ENCODE results near the gene PARD3.

PARD3 gene

DNA sequence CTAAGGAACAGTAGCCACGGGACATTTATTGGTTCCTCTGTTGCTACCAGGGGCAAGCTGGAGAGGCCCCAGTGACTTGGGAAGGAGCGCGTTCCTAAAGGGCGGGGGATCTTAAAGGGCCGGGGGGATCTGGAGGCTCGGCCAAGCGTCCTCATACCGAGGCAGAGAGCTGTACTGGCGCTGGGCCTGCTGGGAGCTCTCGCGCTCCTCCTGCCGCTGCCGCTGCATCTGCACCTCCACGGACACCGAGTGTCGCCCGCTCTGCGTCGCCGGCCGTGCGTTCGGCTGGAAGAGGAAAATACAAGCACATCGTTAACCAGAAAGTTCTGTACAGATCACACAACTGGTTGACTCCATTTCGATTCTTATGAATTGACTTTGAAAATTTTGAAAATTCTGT lies 695.6 kb downstream of the PARD3 start:
- no peak for DNase-seq

DNA sequence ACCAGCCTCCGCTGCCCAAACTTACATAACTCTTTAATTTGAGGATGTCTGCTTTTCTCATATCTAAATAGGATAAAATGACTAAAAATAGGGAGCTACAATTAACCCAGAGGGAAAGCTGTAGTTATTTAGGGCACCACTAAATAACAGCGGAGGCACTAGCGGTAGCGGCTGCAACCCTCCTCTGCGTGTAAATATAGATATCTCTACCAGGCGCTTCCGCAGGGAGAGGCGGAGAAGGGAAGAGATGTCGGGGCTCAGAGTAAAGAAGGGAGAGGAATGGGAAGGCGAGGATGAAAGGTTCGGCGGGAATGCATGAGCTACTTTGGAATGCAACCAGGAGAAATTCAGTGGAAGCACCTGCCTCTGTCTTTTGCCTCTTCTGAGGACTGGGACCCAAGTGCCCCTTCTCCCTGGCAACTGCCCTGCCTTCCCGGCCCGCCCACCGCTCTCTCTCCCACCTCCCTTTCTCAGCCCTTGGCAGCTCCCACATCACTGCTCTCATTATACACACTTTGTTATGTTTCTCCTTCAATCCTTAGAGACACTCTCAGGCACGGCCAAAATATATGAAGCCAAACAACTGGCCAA lies 698.3 kb downstream of the PARD3 start:
- no peak for DNase-seq

DNA sequence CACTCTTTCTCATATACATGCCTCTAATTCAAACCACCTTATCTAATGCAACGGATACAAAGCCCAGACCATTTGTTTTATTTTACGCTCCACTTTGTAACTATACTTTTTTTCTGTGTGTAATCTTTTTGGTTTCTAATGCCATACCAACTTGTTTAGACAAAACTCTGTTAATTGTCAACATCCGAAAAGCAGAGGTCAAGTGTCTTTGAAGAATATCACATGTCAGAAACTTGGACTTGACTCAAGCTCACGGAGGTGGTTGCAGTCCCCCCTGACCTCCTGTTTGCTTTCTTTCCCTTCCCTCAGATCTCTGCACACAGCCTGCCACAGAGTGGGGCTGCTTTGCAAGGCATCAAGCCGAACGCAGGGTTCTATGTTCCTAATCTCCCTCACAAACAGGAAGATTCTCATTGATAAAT lies 698.9 kb downstream of the PARD3 start:
- no peak for DNase-seq

DNA sequence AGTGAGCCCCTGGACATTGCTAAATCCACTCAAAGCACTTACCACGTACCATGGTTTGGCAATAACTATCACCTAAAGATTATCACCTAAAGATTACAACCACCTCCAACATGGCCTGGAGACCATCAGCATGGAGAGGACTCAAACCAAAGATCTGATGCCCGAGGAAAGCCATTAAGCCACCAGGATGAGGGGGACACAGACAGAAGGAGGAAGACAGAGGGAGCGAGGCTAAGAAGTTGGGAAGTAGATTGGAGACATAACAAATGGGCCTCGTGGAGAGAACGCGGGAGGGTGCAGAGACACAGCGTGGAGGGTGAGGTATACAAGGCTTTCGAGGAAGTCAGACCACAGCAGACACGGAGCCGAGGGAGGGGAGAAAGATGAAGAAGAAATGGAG lies 700.2 kb downstream of the PARD3 start:
- DNase-seq: no peak

DNA sequence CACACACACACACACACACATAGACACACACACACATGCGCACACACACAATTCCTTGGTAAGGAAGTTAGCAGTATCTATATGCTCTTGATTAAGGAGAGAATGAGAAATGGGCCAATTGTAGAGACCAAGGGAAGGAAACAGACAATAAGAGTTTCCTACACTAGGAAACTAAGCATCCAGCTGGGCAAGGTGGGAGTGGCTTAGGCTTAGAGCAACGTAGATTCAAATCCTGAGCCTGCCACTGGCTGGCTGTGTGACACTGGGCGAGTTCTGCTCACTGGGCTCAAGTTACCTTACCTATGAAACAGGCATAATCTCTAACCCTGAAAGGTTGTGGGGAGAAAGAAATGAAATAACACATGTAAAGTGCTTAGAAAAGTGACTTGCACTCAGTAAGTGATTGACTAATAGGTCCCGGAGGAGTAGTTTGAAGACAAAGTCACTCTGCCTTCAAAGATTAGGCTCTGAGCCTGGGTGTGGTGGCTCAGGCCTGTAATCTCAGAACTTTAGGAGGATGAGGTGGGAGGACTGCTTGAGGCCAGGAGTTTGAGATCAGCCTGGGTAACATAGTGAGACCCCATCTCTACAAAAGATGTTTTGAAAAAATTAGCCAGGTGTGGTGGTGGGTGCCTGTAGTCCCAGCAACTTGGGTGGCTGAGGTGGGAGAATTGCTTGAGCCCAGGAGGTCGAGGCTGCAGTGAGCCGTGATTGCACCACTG lies 701.4 kb downstream of the PARD3 start:
- no peak for DNase-seq

DNA sequence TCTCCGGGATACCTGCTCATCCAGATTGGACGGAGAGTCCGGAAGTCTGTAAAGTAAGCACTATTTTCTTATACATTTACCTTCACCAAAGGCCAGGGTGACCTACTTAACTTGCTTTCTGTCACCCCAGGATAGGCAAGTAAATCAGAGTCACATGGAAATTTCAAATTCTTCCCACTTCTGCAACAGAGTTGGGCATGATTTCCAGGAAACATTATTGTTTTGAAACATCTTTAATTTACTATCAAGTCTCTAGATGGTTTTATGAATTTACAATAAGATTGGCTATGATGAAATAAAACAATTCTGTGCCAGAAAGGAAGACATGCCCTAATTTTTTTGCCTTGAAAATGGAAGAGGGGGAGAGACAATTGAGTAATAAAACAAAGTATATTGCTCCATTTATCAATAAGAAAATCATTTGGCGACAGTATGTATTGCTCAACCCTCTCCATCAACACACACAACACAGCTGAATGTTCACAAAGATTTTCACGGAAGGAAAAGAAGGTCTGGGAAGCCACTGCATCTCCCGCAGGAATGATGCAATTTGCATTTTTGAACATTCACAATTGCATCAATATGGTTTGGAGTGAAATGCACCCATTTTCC lies 702.8 kb downstream of the PARD3 start:
- no peak for DNase-seq

DNA sequence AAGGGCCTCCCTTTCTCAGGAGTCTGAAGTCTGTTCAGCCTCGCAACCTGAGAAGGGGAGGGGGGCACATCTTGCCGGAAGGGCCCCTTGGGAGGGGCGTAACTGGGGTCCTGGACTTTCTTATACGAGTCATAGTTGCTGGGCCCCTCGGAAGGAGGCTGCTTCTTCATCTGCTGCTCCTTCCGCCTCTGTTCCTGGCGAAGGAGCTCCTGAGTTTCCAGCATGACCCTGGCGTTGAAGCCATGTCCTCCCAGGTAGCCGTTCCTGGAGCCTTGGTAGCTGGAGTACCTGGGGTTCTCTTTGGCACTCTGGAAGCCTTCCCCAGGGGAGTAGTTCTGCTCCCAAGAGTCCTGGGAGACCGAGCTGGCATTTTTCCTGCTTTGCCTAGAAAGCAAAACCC lies 703.9 kb downstream of the PARD3 start:
- DNase-seq: no peak

DNA sequence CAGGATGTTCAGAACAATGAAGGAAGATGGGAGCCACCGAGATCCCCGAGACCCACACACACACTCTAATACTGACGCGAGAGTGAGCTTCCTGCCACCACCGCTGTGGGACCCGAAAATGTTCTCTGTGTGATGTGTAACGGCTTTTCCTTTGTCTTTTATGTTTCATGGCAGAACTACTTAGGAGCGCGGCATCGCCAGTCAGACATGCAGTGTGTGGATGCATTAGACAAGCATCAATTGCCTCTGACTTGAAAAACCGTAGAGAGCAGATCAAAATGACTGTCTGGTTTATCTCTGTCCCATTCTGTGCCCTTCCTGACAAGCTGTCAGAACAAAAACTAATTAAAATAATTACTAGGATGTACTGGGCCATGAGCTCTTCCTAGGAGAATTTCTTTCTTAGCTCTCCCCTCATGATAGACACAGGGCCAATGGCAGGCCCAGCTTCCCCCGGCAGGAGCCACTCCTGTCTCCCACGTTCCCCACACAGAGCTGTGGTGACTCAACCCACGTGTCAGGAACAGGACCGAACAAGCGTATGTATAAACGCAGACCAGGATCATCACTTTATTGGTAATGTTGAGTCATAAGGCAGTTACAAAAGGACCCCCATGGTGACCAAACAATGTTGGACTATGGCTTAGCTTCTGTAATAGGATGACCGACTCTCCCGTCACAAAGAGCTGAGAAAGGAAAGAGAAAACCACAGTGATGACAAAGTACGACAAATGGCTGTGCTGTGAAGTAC lies 705.0 kb downstream of the PARD3 start:
- DNase-seq: no peak

DNA sequence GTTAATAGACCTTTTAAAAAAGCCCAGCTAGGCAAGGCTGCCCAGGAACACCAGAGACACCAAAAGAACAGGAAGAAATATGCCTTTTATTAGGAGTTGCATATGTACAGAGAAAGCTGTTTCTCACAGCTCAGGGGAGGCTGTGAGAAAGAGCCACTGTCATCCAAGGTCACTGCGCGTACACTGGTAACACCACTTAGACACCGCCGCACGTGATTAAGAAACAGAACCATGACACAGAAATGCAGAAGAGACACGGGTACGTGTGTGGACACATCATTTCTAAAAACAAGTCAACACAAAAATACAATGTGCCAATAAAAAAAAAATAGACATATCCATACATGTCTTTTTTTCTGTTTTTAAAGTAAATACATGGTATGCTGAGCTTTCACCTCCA lies 705.6 kb downstream of the PARD3 start:
- DNase-seq: no peak

DNA sequence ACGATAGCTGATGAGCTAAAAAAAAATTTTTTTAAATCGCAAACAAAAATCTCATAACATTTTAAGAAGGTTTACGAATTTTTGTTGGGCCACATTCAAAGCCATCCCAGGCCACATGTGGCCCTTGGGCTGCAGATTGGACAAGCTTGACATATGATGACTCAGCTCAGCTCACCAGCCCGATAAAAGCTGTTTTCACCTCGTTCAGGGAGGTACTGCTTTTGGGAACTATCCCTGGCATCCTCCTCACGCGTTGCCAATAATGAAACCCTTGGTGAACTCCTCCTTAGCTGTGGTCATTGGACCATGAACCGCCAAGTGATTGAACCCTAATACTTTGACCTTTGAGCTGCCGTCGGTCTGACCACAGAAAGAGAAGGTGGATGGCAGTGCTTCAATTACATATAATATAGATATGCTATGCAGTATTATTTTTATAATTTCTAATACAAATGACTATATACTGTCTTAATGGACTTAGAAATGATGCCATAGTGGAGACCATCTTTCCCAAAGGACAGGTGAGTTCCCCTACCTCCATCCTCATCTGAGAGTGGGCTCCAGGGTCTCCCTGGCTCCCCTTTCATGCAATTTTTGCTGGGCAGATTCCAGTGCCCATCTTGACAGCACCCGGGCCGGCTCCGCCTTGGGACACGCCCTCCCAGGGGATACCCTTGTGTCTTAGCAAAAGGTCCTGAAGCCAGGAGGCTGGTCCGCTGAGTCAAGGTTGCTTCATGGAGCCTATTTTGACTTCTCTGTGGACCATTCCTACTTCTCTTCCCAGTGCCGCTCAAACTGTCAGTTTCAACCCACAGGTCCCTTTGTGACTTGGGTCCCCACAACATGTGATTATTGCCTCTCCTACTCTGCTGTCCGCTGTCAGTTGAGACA lies 707.2 kb downstream of the PARD3 start:
- no peak for DNase-seq

DNA sequence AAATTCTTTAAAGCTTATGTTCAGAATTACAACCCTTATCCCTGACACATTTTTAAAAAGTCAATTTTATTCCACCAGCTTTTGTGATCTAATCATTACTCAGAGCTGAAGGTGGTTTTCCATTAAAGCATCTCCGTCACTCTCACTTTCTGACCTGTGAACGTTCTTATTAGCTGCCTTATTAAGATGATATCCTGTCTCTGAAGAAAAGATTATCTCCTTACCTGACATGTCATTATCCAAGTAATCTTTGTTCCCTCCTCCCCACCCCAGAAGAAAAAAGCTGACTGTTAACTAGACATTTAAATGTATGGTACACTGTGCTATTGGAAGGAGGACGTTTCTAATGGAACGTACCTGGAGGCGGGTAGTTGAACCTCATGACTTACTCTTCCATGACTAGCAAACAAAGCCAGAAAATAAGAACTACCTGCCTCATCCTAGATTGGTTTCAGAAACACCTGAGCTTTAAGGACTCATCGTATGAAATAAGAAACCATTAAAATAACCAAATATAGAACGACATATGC lies 708.7 kb downstream of the PARD3 start:
- DNase-seq: no peak

DNA sequence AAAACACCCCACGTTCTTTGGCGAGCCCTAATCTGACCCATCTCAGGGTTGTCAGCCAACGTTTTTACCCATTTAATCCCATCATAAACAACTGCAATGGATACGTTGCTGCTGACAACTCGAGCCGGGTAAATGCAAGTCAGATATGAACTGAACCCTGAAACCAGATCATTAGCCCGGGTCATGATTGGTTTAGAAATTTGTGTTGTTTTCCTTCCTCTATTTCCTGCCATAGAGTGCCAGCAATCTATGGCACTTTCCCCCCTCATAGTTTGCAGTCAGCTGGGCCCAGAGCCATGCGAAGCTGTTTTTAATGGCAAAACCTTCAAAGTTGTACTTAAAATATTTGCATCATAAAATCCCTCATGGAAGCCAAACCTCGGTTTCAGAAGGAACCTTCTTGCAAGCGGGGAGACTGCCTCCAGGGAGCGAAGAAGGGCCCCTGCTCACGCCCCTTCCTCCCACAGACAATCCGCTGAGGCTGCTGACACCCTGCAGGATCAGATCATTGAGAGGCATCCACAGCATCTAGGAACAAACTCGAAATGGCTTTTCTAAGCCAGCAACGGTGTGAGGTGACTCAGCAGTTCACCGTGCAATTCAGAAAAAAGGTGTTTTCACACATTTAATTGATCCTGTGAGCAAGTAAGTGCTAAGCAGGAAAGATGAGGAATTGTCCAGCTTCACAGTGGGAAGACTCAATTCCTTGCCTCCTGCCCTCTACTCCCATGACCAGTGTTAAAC lies 710.1 kb downstream of the PARD3 start:
- no peak for DNase-seq

DNA sequence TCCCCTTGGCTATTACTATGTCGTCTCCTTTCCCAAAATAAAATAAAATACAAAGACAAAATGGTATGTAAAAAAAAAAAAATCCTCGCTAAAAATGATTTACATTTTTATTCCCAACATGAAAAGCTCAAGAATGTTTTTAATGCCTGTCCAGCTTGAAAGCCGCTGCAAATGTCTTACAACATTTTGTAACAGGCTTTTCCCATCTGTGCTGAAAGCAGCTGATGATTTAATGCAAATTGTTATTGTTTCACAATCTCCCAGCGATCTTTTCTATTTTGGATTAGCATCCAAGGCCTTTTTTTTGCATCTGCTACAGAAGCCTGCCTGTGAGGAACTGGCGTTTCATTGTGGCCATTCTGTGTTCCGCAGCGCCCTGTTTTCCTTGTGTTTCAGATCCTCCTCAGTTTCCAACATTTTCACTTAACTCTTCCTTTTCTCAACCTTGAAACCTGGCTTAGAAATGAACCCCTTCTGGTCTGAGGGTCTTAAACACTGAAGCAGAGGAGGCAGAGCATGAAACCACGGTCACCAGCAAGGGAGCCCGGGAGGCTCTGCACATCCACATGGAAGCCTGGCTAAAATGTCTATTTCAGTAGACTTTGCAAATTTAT lies 712.1 kb downstream of the PARD3 start:
- DNase-seq: no peak

DNA sequence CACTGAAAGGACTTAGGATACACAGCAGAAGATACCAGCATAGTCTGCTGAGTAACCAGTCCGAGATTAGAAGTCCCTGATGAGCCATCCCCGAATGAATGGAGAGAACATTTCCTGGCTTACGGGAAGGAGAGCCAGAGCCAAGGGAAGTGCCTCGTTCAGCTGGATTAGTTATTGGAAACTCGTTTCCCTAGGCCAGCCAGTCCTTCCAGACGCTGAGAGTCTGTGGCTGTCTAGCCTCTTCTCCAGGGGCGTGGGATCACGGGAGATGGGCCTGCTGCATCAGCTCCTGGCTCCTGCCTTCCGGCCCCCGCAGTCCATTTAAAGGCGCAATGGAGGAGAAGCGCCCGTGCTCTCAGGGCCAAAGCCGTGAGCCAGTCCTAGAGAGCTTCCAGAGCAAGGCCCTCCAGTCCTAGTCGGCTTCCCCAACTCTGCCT lies 712.8 kb downstream of the PARD3 start:
- DNase-seq: no peak

DNA sequence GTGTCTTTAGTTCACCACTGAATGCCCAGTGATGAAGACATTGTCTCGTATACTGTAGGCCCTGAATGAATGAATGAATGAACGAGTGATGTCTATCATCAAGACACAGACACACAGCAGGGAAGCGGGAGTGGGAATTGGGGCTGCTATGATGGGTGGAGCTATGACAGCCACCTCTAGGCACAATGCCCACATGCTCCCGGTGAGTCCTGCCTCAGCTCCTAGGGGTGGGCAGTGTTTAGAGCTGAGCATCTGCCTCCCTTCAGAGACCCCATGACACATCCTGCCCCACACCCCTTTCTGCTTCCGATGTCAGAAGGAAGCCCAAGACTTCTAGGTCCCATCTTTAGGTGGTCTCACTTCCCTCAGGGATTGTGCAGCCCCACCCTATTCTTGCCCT lies 714.1 kb downstream of the PARD3 start:
- DNase-seq: no peak

DNA sequence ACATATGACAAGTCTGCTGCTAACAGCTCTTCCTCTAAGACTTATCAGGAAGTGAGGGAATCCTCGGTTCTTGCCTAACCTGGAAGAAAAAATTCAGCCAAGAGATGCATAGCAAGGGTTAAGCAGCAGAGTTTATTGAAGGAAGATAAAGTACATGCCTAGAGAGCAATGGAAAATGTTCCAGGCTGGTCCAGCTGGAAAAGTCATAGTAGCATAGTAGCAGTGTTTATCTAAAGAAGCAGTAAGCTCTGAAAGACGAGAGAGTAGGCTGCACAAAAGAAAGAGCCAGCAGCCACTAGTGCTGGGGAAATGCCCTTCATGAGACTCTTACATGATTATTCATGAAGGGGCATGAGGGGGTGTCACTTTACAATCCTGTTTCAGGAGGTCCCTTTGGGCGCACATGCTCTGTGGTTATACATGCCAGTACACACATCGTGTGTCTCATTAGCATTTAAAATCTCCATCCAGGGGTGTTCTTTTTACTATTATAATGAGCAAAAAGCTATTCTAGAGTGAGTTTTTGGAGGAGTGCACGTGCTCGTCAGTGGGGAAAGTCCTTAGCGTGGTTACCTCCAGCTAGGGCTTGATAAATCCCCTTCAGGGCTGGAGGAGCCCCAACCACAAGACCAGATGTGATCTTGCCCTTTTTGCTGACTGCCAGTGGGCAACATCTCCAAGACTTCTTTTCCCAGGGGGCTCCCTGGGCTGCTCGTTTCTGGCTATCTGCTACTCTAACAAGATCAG lies 716.1 kb downstream of the PARD3 start:
- DNase-seq: no peak

DNA sequence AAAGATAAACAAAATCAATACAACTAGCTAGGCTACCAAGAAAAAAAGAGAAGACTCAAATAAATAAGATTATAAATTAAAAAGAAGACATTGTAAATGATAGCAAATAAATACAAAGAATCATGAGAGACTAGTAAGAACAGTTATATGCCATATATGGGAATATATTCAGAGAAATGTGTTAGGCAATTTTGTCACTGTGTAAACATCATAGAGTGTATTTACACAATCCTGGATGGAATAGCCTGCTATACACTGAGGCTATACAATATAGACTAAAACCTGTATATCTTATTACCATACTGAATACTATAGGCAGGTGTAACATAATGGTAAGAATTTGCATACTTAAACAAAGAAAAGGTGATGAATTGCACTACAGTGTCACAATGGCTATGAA lies 717.4 kb downstream of the PARD3 start:
- no peak for DNase-seq

DNA sequence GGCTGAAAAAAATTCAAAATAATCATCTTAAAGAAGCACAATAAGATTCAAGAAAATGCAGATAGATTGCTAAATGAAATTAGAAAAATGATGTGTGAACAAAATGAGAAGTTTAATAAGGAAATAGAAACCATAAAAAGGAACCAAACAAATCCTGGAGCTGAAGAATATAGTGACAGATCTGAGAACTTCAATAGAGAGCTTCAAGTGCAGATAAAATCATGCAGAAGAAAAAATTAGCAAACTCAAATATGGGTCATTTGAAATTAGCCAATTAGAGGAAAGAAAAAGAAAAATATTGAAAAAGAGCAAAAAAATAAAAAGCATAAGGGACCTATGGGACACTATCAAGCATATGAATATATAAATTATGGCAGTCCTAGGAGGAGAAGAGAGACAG lies 720.1 kb downstream of the PARD3 start:
- no peak for DNase-seq

DNA sequence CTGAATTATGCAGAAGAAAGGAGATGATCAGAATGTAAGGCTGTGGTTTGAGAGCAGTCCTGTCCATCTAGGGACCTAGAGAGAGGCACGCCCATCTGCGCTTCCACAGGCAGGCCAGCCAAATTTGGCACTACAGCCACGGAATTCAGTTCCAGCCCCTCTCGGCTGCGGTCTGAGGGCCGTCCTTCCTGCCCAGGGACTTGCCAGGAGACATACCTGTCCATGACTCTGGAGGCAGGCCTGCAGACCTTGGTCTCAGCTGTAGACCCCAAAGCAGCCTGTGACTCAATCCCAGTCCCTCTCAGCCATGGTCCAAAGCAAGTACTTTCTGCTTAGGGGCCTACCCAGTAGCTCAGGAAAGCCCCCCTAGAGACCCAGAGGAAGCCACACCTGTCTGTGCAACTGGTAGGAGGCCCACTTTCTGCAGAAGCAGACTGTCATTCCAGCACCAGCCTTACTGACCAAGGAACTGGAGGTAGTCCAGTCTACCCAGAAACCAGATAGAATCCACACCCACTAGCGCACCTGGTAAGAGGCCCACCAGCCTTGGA lies 720.9 kb downstream of the PARD3 start:
- DNase-seq: no peak

DNA sequence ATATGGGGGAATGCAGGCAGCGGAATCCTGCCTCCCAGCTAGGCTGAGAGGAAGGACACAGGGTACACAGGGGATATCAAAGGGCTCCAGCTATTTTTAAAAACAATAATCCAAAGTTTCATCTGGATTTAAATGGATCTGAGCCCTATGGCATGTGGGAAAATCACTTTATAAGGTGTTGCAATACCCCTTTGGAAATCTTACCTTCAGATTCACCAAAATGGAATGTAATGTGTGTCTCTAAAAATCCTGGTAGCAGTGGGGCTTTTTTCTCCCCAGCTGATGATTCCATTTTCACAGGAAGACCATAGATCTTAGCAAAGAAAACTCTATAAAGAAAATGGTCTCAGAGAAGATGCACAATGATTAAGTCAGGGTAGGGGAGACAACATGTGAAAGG lies 722.2 kb downstream of the PARD3 start:
- no peak for DNase-seq

All from C1 segment of cervical spinal cord (tissue), 14 donors.